ENCODE results near the gene ARHGAP30. TPM values are rescaled to one million over a fixed set of nuclear protein-coding genes. Genes with fewer than 3 reads are reported as not detected.
"Not testable (repeated sequence)": the region's sequence is repeated elsewhere in the genome, so short reads cannot be mapped to it uniquely, and the experiment has no call there.

The ARHGAP30 gene
- polyA plus RNA-seq, 1 of the 3 experiments (the other 2 are of a cell fraction): not detected

GRCh38 chr1:161031874-161032273 lies 37.8 kb downstream of the ARHGAP30 start:
- WGBS (ENCODE audit: low lambda C conversion rate): 59% methylated on average over 2 of the region's 2 CpGs
- Histone ChIP-seq H3K4me1 (ENCODE audit: control insufficient read depth in 1 of 2, insufficient read depth in 2 of 2, low read depth in 1 of 2, low read length in 1 of 2) (no peaks in the 10 kb centered on the region), H3K9me3 (no peaks in the 10 kb centered on the region), H3K36me3 (replicated peaks in 1 of 2; ENCODE audit: control insufficient read depth in 1 of 2, insufficient read depth in 2 of 2, low read length in 1 of 2) (no peaks in the 10 kb centered on the region), H3K4me3 (ENCODE audit: low read depth in 2 of 2, low read length in 1 of 2) (no peak overlapping the region), H3K27me3 (ENCODE audit: insufficient read depth) (no peaks in the 10 kb centered on the region), H4K20me1 (ENCODE audit: insufficient read depth) (no peaks in the 10 kb centered on the region), H3K79me2 (ENCODE audit: insufficient read depth) (0 out of 2 replicates have a peak, but pooled peaks cover 4% of the 10 kb centered on the region), H3K27ac (ENCODE audit: low read depth in 2 of 2, low read length in 1 of 2) (no peak overlapping the region), H3K4me2 (no peak overlapping the region), H2AFZ (ENCODE audit: low read depth) (no peak overlapping the region), H3F3A (replicated peaks; ENCODE audit: insufficient read depth) (peaks cover 2% of the 10 kb centered on the region), H3K9ac (no peak overlapping the region), H3K9me2 (no peaks in the 10 kb centered on the region)
- no peak for DNase-seq
- ChIA-PET CTCF (no interaction called here), POLR2A (interaction anchor here (0.5 kb wide), 1 partner anchor 116 kb away, joined by 3 read pairs; no protein-coding TSS in a partner anchor)
- no peak for TF ChIP-seq POLR2AphosphoS5 (IDR thresholded peaks at IDR 0.05; ENCODE audit: low read depth, low read length)
- TF ChIP-seq TAF1 (IDR thresholded peaks at IDR 0.05; ENCODE audit: borderline replicate concordance, low read depth, low read length): no peak
- TF ChIP-seq RFX5 (IDR thresholded peaks at IDR 0.05; ENCODE audit: low read length): no peak
- no peak for TF ChIP-seq TEAD4 (IDR thresholded peaks at IDR 0.05; ENCODE audit: borderline replicate concordance, insufficient read depth)
- TF ChIP-seq SMC3 (IDR thresholded peaks at IDR 0.05; ENCODE audit: low read depth, low read length): no peak
- TF ChIP-seq CTCF (IDR thresholded peaks at IDR 0.05): no peak
- no peak for TF ChIP-seq IRF3 (IDR thresholded peaks at IDR 0.05; ENCODE audit: low read depth, low read length)
- no peak for TF ChIP-seq EZH2phosphoT487 (IDR thresholded peaks at IDR 0.05; ENCODE audit: borderline replicate concordance, low read depth)
- TF ChIP-seq MEF2A (IDR thresholded peaks at IDR 0.05; ENCODE audit: borderline replicate concordance, low read depth): no peak
- TF ChIP-seq EP300 (IDR thresholded peaks at IDR 0.05; ENCODE audit: borderline replicate concordance in 1 of 2, low read depth in 1 of 2, low read length in 1 of 2): no peak
- TF ChIP-seq MXI1 (IDR thresholded peaks at IDR 0.05; ENCODE audit: low read depth, low read length): no peak
- TF ChIP-seq NFIC (IDR thresholded peaks at IDR 0.05; ENCODE audit: borderline replicate concordance): no peak

- H4K20me1 ChIP-seq (ENCODE audit: insufficient read depth); DNase-seq; H3K79me2 ChIP-seq (ENCODE audit: insufficient read depth); H3K4me2 ChIP-seq; H2AFZ ChIP-seq (ENCODE audit: low read depth); H3K9me2 ChIP-seq; H3F3A ChIP-seq (replicated peaks; ENCODE audit: insufficient read depth); H3K9me3 ChIP-seq; H3K27ac ChIP-seq (ENCODE audit: low read depth in 2 of 2, low read length in 1 of 2); CTCF ChIA-PET; POLR2A ChIA-PET; H3K9ac ChIP-seq; H3K27me3 ChIP-seq (ENCODE audit: insufficient read depth); H3K36me3 ChIP-seq (replicated peaks in 1 of 2; ENCODE audit: control insufficient read depth in 1 of 2, insufficient read depth in 2 of 2, low read length in 1 of 2); H3K4me1 ChIP-seq (ENCODE audit: control insufficient read depth in 1 of 2, insufficient read depth in 2 of 2, low read depth in 1 of 2, low read length in 1 of 2); H3K4me3 ChIP-seq (ENCODE audit: low read depth in 2 of 2, low read length in 1 of 2): not testable (repeated sequence)
- 94% methylated on average over 19 of the region's 32 CpGs for WGBS (ENCODE audit: low lambda C conversion rate)
Observed at GRCh38 chr1:161029466-161029865, 40.2 kb downstream of the ARHGAP30 start.

- WGBS (ENCODE audit: low lambda C conversion rate): 70% methylated on average over 1 of the region's 1 CpG
- H3K9me3 ChIP-seq; H3K4me2 ChIP-seq; H3K4me3 ChIP-seq (ENCODE audit: low read depth in 2 of 2, low read length in 1 of 2); H3K36me3 ChIP-seq (replicated peaks in 1 of 2; ENCODE audit: control insufficient read depth in 1 of 2, insufficient read depth in 2 of 2, low read length in 1 of 2); H3F3A ChIP-seq (replicated peaks; ENCODE audit: insufficient read depth); H3K27me3 ChIP-seq (ENCODE audit: insufficient read depth); H3K4me1 ChIP-seq (ENCODE audit: control insufficient read depth in 1 of 2, insufficient read depth in 2 of 2, low read depth in 1 of 2, low read length in 1 of 2); H3K9me2 ChIP-seq; H2AFZ ChIP-seq (ENCODE audit: low read depth); DNase-seq; H4K20me1 ChIP-seq (ENCODE audit: insufficient read depth); H3K79me2 ChIP-seq (ENCODE audit: insufficient read depth); POLR2A ChIA-PET; H3K27ac ChIP-seq (ENCODE audit: low read depth in 2 of 2, low read length in 1 of 2); H3K9ac ChIP-seq: not testable (repeated sequence)
- CTCF ChIA-PET: interaction anchor here (0.6 to 1.3 kb wide), 2 partner anchors 71 to 146 kb away, joined by 3 to 4 read pairs; no protein-coding TSS in a partner anchor
Observed at GRCh38 chr1:161026954-161027353, 42.7 kb downstream of the ARHGAP30 start.

GRCh38 chr1:161022432-161022831 lies 47.3 kb downstream of the ARHGAP30 start:
- CTCF ChIA-PET: not testable (repeated sequence)
- WGBS (ENCODE audit: low lambda C conversion rate): 75% methylated on average over 12 of the region's 12 CpGs

More at GRCh38 chr1:161022432-161022831, 47.3 kb downstream of the ARHGAP30 start:
- H2AFZ ChIP-seq (ENCODE audit: low read depth); H3F3A ChIP-seq (replicated peaks; ENCODE audit: insufficient read depth); H4K20me1 ChIP-seq (ENCODE audit: insufficient read depth); H3K79me2 ChIP-seq (ENCODE audit: insufficient read depth); H3K4me3 ChIP-seq (ENCODE audit: low read depth in 2 of 2, low read length in 1 of 2); DNase-seq; H3K36me3 ChIP-seq (replicated peaks in 1 of 2; ENCODE audit: control insufficient read depth in 1 of 2, insufficient read depth in 2 of 2, low read length in 1 of 2); H3K9me2 ChIP-seq; H3K4me1 ChIP-seq (ENCODE audit: control insufficient read depth in 1 of 2, insufficient read depth in 2 of 2, low read depth in 1 of 2, low read length in 1 of 2); H3K9ac ChIP-seq; H3K27ac ChIP-seq (ENCODE audit: low read depth in 2 of 2, low read length in 1 of 2); H3K4me2 ChIP-seq; H3K27me3 ChIP-seq (ENCODE audit: insufficient read depth); H3K9me3 ChIP-seq; POLR2A ChIA-PET: not testable (repeated sequence)

All from SK-N-SH (cell line).